Activated naive CD4-positive, alpha-beta T cell treated with anti-CD3 and anti-CD28 coated beads, Interleukin-2, amount 10 ng/mL, durations not matched to agents 7 days and 5 days (primary cell): ENCODE results near the gene GNAZ.

Experiments
- CTCF ChIA-PET: fragments of 350-600 bp; sonication (Branson Sonifier 250); formaldehyde crosslinking; loops from one replicate; lab custom pipeline; 2021; ENCODE audit warnings: antibody characterized with exemption; lab: Charles Lee
- DNase-seq: peaks from one replicate; pipeline ENCODE4 v3.0.0-alpha.2; 2020
- H3K27ac Mint-ChIP-seq: one replicate; pipeline ENCODE4 v1.8.0; 2021; ENCODE audit warnings: mild to moderate bottlenecking, moderate library complexity, mixed read lengths
- H3K27me3 Mint-ChIP-seq: one replicate; pipeline ENCODE4 v1.8.0; 2021; ENCODE audit warnings: mild to moderate bottlenecking, mixed read lengths
- H3K36me3 Mint-ChIP-seq: one replicate; pipeline ENCODE4 v1.8.0; 2021; ENCODE audit warnings: mixed read lengths
- H3K4me1 Mint-ChIP-seq: one replicate; pipeline ENCODE4 v1.8.0; 2021; ENCODE audit warnings: mixed read lengths
- H3K4me3 Mint-ChIP-seq: one replicate; pipeline ENCODE4 v1.8.0; 2021; ENCODE audit warnings: mild to moderate bottlenecking, moderate library complexity, mixed read lengths
- H3K9me3 Mint-ChIP-seq: one replicate; pipeline ENCODE4 v1.8.0; 2021; ENCODE audit warnings: mixed read lengths

GNAZ gene

DNA sequence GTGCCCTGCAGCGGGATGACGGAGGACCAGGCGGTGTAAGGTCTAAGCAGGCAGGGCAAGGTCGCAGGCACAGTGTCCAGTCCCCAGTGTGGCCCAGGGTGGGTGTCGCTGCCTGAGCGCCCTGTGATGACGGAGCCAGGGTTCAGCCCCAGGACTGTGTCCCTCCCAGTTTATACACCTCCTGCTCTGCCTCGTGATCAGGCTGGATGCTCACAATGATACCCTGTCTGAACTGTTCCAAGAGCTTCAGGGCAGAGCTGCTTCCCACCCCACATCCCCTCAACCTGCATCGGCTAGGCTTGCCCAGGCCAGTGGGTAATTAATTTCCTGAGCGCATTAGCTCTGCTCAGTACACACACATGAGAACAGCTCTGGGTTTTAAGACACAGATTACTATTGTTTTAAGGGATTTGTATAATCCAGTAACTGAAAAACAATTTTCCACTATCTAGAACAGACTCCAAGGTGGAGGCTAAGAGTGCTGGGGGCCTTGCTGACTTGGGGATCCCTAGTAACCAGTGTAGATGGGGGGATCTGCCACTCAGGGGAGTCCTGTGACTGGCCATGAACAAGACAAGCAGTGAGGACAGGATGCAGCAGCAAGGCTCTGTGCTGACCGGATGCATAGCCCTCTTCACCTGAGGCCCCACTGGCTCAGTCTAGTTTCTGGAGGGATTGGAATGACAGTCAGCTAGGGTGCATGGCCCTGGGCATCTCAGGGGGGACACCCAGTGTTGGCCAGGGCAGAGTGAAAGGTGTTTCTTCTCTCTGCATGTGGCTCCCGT lies 34.1 kb downstream of the GNAZ start:
- H3K27ac Mint-ChIP-seq, result no peak overlapping the region
- H3K4me1 Mint-ChIP-seq, result no peaks in the 10 kb centered on the region
- CTCF ChIA-PET, result interaction anchor here (1.3 kb wide), 1 partner anchor 144 kb away, joined by 5 read pairs; no protein-coding TSS in a partner anchor
- no peak overlapping the region for H3K4me3 Mint-ChIP-seq
- DNase-seq, result no peak
- H3K27me3 Mint-ChIP-seq, result no peaks in the 10 kb centered on the region
- H3K36me3 Mint-ChIP-seq, result no peaks in the 10 kb centered on the region
- H3K9me3 Mint-ChIP-seq, result no peaks in the 10 kb centered on the region

DNA sequence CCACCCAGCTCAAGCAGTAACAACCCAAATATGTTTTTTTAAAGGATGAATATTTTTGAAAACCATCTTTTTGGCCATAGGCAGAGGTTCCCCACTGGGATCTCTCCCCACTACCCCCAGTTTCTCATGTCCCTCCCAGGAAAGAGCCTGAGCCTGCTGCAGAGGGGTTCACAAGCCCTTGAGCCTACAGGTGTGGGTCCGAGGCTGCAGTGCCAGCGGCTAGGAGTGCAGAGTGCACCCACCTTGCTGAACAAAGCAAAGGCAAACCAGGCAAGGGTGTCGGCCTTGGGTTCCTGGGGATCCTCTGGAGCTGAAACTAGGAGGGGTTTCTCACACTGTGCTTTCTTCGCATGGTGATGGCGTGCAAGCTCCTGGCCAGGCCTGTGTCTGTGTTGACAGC lies 35.0 kb downstream of the GNAZ start:
- Mint-ChIP-seq H3K36me3 (no peaks in the 10 kb centered on the region), H3K9me3 (no peaks in the 10 kb centered on the region), H3K27ac (no peak overlapping the region), H3K27me3 (no peaks in the 10 kb centered on the region), H3K4me1 (no peaks in the 10 kb centered on the region), H3K4me3 (no peak overlapping the region)
- DNase-seq, result no peak
- CTCF ChIA-PET, result interaction anchor here (1.3 kb wide), 1 partner anchor 145 kb away, joined by 5 read pairs; no protein-coding TSS in a partner anchor

DNA sequence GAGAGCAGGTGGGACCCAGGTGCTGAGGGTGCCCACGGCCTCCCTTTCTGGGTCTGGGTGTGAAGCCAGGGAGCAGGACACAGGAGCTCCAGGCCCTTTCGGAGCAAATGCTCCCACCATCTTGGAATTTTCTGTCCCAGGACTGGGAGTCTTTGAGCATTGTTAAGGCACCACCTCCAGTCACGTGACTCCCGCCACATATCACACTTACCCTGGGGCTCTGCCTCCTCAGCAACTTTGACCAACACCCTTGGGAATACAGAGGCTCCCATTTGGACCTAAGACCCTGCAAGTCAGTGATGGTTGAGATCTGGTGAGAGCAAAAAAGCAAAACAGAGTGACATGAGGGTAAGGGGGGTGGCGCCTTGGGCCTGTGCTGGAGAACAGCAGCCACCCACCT lies 35.6 kb downstream of the GNAZ start:
- Mint-ChIP-seq H3K27ac (no peak overlapping the region), H3K36me3 (no peaks in the 10 kb centered on the region)
- CTCF ChIA-PET, result interaction anchor here (1.3 kb wide), 1 partner anchor 146 kb away, joined by 5 read pairs; no protein-coding TSS in a partner anchor

DNA sequence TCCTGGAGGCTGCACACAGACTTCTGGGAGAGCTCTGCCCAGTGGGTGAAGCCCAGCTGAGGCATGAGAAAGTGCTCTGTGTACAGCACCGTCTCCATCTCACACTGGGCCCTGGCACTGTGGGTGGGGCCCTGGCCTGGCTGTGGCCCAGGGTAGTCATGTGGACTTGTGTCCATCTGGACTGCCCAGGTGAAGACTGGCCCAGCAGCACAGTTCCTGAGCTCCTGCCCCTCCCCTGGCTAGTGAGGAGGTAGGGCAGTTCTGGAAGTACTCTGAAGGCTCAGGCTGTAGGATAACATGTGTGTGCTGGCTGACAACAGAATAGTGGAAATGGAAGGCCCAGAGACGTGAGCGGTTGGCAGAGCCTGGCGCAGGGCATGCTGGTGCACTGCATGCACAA lies 36.0 kb downstream of the GNAZ start:
- Mint-ChIP-seq H3K9me3 (no peaks in the 10 kb centered on the region), H3K4me3 (no peak overlapping the region), H3K27ac (no peak overlapping the region), H3K36me3 (no peaks in the 10 kb centered on the region), H3K27me3 (no peaks in the 10 kb centered on the region), H3K4me1 (no peaks in the 10 kb centered on the region)
- DNase-seq, result no peak
- CTCF ChIA-PET, result no interaction called here

More for the DNA sequence above, 35.6 kb downstream of the GNAZ start:
- Mint-ChIP-seq H3K4me1 (no peaks in the 10 kb centered on the region), H3K27me3 (no peaks in the 10 kb centered on the region), H3K4me3 (no peak overlapping the region), H3K9me3 (no peaks in the 10 kb centered on the region)
- DNase-seq, result no peak

DNA sequence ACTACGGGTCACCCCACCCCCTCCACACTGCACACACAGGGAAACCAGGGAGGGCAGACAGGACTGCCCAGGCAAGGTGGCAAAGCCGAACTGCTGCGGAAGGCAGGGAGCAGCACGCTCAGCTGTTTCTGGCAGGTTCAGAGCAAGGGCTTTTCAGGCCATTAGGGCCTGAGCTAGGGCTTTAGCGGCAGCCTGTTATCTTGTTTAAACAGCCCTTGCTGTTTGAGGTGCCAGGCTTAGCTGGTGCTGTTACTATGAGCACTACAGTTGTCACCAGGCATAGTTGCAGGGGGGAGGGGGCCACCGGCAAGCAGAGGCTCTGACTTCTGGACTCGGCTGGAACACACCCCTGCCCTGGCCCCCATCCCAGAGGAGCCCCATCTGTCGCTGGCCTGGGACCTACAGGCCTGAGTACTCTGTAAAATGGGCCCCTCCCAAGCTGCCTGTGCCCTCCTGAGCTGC lies 36.6 kb downstream of the GNAZ start:
- Mint-ChIP-seq H3K27ac (no peak overlapping the region), H3K4me1 (no peaks in the 10 kb centered on the region), H3K27me3 (peaks cover under 1% of the 10 kb centered on the region), H3K4me3 (no peak overlapping the region), H3K9me3 (no peaks in the 10 kb centered on the region), H3K36me3 (no peaks in the 10 kb centered on the region)
- CTCF ChIA-PET, result no interaction called here
- no peak for DNase-seq

DNA sequence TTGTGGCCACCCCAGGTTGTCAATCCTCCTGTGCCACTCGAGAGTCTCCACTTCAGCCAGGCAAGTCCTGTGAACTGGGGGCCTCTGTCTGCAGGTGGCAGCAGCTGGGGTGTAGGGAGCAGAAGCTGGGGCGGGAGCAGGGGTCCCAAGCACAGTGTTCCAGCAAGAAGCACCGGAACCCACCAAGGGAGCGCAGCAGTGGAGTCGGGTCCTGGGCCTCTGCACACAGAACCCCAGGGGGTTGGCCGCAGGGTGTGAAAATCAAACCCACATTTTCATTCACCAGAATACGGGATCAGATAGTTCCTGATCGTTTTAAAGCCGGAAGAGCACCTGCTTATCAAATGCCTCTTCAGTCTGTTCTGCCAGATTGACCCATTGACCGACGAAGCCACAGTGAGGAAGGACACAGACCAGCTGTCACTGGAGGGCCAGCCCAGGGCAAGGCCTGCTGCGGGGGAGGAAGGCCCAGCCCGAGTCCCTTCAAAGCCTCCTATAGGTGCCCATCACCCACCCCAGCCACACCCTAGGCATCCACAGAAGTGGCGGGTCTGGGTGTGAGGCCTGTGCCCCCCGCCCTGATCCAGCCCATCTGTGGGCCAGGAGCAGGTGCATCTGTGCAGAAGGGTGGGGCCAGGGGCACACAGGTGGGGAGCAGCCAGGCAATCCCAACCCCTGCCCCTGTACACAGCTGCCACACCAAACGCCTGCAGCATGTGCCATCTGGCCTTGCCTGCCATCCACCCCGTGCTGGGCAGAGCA lies 37.3 kb downstream of the GNAZ start:
- H3K36me3 Mint-ChIP-seq, result no peaks in the 10 kb centered on the region
- peaks cover 6% of the 10 kb centered on the region for H3K27me3 Mint-ChIP-seq
- H3K27ac Mint-ChIP-seq, result no peak overlapping the region
- H3K4me3 Mint-ChIP-seq, result no peak overlapping the region
- no peak for DNase-seq
- CTCF ChIA-PET, result no interaction called here
- no peaks in the 10 kb centered on the region for H3K4me1 Mint-ChIP-seq
- no peaks in the 10 kb centered on the region for H3K9me3 Mint-ChIP-seq

GRCh38 chr22:23108249-23109078 lies 38.1 kb downstream of the GNAZ start:
- Mint-ChIP-seq H3K27ac (no peak overlapping the region), H3K4me1 (no peaks in the 10 kb centered on the region), H3K36me3 (no peaks in the 10 kb centered on the region), H3K9me3 (no peaks in the 10 kb centered on the region), H3K27me3 (peaks cover 6% of the 10 kb centered on the region), H3K4me3 (no peak overlapping the region)
- no peak for DNase-seq
- CTCF ChIA-PET, result interaction anchor here (1.3 kb wide), 1 partner anchor 149 kb away, joined by 5 read pairs; no protein-coding TSS in a partner anchor

DNA sequence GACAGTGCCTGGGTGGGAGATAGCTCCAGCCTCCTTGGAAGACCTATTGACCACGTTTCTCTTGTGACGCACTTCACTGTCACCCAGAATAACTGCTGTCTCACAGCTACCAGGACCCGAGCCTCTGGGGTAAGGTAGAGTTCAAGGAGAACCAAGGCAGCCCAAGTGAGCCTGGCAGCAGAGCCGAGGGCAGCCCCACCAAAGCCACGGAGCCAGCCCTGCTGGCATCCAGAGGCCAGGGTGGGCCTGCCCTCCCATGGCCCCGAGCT lies 38.7 kb downstream of the GNAZ start:
- Mint-ChIP-seq H3K4me1 (no peaks in the 10 kb centered on the region), H3K9me3 (no peaks in the 10 kb centered on the region), H3K27ac (no peak overlapping the region), H3K36me3 (no peaks in the 10 kb centered on the region), H3K4me3 (no peak overlapping the region), H3K27me3 (peaks cover 6% of the 10 kb centered on the region)
- no peak for DNase-seq
- CTCF ChIA-PET, result interaction anchor here (1.3 kb wide), 1 partner anchor 149 kb away, joined by 5 read pairs; no protein-coding TSS in a partner anchor

DNA sequence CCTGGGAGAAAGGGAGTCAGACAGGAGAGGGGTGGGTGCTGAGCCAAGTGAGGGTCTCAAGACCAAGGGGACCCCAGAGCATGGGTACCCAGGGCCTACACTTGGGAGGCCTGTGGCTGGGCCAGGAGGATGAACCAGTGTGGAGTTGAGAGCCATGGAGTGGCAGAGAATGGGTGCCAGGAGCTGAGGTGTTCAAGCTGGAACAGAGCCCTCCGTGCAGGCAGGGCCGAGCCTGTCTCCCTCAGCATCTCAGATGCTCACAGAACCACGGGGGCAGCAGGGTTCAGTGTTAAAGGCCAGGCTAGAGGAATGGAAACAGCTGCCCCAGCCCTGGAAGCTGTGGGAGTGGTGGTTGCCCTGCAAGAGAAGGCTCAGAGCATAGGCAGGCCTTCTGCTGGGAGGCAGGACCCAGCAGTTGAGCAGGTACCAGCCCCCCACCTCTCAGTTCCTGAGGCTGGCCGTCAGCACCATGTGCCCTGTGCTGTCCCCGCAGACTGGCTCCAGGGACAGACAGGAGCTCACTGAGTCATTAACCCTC lies 39.2 kb downstream of the GNAZ start:
- Mint-ChIP-seq H3K27me3 (peaks cover 6% of the 10 kb centered on the region), H3K4me1 (no peaks in the 10 kb centered on the region), H3K27ac (no peak overlapping the region), H3K36me3 (no peaks in the 10 kb centered on the region), H3K4me3 (no peak overlapping the region), H3K9me3 (no peaks in the 10 kb centered on the region)
- no peak for DNase-seq
- CTCF ChIA-PET, result interaction anchor here (1.3 kb wide), 1 partner anchor 150 kb away, joined by 5 read pairs; no protein-coding TSS in a partner anchor

GRCh38 chr22:23110190-23110921 lies 40.0 kb downstream of the GNAZ start:
- Mint-ChIP-seq H3K36me3 (no peaks in the 10 kb centered on the region), H3K27me3 (peaks cover 6% of the 10 kb centered on the region), H3K4me3 (no peak overlapping the region), H3K4me1 (no peaks in the 10 kb centered on the region), H3K9me3 (no peaks in the 10 kb centered on the region), H3K27ac (no peak overlapping the region)
- no peak for DNase-seq
- CTCF ChIA-PET, result no interaction called here

GRCh38 chr22:23110922-23111527 lies 40.7 kb downstream of the GNAZ start:
- no peaks in the 10 kb centered on the region for H3K9me3 Mint-ChIP-seq
- H3K36me3 Mint-ChIP-seq, result no peaks in the 10 kb centered on the region
- CTCF ChIA-PET, result no interaction called here
- peak overlapping the region; percentile 28 for H3K27ac Mint-ChIP-seq
- no peak for DNase-seq
- H3K27me3 Mint-ChIP-seq, result peaks cover 6% of the 10 kb centered on the region
- no peak overlapping the region for H3K4me3 Mint-ChIP-seq
- H3K4me1 Mint-ChIP-seq, result no peaks in the 10 kb centered on the region

- Mint-ChIP-seq H3K36me3 (no peaks in the 10 kb centered on the region), H3K4me1 (no peaks in the 10 kb centered on the region), H3K27ac (no peak overlapping the region), H3K9me3 (no peaks in the 10 kb centered on the region), H3K27me3 (peaks cover 6% of the 10 kb centered on the region), H3K4me3 (no peak overlapping the region)
- CTCF ChIA-PET, result no interaction called here
- DNase-seq, result no peak
These were observed 42.2 kb downstream of the GNAZ start for GRCh38 chr22:23112472-23113012.
